NCI-H2029 treated with DMSO at 0.1 percent for 48 hours (cell line): Measurements from ENCODE around the gene ZNF385C.
"Not testable (repeated sequence)": the region's sequence is repeated elsewhere in the genome, so short reads cannot be mapped to it uniquely, and the experiment has no call there.

ENCODE experiments used
- DNase-seq: peaks from one replicate; lab custom pipeline; 2025; lab: John Stamatoyannopoulos, UW

Gene ZNF385C

GRCh38 chr17:42050393-42051012 is 47.8 kb downstream of the ZNF385C start, which contains the start of gene C17orf113:
Gene C17orf113, minus strand, starts transcription at chr17:42050601. Its CDS starts 7,225 bp downstream, at chr17:42043376.
- no peak for DNase-seq

DNA sequence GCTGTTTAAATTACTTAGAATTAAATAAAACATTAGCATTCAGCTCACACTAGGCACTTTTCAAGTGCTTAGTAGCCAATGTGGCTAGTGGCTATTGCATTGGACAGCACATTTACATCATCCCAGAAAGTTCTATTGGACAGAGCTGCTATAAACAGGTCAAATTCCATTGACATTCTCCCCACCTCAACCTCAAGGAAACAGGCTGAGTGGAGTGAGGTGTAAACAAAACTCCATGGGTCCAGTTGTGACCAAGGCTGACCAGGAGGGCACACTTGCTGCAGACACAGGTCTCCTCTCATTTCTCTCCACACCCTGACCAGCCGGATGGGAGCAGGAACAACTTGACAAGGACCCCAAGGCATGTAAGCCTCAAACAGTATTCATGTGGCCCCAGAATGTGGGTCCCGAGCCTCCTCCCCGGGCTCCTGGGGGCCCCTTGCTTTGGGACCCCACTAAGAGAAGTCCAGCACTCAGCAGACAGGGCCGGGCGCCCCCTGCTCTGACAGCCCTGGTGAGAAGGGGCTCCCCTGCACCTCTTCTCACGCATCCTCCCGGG is 48.4 kb downstream of the ZNF385C start:
- no peak for DNase-seq

DNA sequence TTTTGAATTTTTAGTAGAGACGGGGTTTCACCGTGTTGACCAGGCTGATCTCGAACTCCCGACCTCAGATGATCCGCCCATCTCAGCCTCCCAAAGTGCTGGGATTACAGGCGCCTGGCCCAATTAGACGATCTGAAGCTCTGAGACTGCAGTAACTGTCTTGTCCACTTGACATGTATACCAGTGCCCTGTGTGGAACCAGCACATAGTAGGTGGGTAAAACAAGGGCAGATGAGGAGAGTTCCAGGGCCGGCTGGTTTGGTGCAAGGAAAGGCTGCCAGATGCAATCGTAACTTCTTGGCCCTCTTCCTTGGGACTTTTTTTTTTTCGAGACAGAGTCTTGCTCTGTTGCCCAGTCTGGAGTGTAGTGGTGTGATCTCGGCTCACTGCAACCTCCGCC is 50.9 kb downstream of the ZNF385C start:
- DNase-seq: no peak

- DNase-seq: no peak
Observed at GRCh38 chr17:42045719-42046118, 52.6 kb downstream of the ZNF385C start.

- DNase-seq: no peak
Observed at GRCh38 chr17:42042598-42043319, 55.5 kb downstream of the ZNF385C start.

GRCh38 chr17:42041619-42042018 is 56.7 kb downstream of the ZNF385C start:
- DNase-seq: no peak

GRCh38 chr17:42040818-42041217 is 57.5 kb downstream of the ZNF385C start:
- no peak for DNase-seq

DNA sequence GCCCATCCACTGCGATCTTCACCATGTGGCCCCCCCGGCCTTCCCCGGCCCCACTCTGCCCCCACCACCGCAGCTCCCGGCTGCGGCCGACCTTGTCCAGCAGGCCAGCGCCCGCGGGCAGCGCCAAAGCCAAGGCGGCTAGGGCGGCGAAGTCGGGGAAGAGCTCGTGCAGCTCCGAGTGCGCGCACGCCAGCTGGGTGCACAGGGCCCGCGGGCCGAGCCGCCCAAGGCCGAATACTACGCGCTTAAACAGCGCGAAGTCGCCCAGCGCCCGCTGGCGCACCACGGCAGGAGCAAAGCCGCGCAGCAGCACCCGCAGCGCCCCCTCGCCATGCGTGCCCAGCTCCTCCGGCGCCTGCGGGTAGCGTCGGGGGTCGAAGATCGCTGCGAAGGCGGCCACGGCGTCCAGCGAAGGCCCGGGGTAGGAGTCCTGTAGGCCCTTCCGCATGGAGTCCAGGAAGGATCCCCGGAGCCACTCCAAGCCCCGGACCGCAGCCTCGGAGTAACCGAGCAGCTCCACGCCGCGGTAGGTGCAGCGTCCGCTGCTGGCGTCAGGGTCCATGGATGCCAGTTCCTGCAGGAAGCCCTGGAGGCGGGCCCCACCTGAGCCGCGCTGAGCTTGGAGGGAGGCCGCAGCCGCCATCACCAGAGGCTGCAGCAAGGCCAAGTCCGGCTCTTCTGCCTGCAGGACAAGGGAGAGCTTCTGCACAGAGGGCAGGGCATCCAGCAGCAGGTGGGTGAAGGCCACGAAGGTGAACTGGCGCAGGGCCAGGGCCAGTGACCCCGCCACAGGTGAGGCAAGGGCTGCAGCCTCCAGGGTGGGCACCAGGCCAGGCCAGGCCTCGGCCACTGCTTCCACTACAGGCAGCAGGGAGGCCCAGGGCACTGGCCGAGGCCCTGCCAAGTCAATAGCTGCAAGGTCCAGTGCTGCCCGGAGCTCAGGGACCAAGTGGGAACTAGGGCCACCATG is 58.2 kb downstream of the ZNF385C start:
- DNase-seq: no peak

DNA sequence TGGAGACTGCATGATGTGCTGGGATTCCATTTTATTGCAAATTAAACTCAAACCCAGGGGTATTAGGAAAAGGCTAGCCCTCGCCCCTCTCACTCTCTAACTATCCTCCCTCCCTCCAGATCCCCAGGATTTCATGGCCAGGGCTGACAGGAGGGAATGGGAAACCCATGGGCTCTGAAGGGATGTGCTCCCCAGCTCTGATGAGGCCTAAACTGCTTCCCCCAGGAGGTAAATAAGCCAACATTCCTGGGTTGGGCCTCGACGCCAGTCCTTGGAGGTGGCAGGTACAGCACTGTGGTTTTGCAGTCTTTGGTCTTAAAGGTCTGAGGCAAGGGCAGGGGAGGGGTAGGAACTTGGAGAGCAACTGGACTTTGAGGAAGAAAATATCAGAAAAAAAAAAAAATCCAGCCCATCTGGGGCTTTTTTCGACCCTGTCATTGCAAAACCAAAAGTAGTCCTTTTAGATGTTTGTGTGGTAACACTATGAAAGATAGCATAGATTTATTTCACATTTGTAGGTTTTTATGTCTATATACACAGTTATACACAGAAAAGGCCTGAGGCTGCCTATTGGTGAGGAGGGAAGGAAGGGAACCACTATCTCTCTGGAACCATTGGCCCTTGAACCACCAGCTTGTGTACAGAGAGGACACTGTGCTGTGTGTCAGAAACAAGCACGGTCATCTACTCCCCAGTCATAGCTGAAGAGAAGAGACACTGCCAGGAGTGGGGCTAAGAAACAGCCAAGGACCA is 59.9 kb downstream of the ZNF385C start:
- no peak for DNase-seq

DNA sequence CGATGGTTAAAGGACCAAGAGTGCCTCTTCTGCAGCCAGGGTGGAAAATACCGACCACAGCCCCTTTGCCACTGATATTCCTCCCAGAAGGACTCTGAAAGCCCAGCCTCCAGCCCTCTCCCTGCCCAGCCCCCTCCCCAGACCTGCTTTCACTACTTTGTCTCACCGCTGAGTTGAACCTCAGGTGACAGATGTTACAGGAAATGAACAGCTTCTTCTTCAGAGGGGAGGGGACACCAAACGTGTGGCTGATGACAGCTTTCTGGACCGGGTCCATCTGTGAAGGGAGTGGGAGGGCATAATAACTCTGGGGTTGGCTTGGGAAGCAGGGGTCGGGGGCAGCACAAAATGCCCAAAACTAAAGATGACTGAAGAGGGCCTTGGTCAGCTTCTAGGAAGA is 64.2 kb downstream of the ZNF385C start:
- no peak for DNase-seq

- DNase-seq: no peak
Observed at GRCh38 chr17:42031584-42031983, 66.7 kb downstream of the ZNF385C start.

DNA sequence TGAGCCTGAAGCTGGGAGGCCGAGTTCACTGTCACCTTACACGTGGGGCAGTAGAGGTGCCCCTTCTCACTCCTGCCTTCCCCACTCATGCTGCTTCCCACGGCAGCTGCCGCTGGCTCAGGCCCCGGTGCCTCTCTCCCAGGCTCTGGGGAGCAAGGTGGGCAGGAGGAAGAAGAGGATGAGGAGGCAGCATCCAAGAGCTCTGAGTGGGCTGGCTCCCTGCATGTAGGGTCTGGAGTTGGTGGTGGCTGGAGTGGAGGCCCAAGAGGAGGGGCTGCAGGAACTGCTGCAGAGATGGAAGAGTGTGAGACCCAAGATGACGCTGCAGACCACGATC is 69.5 kb downstream of the ZNF385C start:
- no peak for DNase-seq

DNA sequence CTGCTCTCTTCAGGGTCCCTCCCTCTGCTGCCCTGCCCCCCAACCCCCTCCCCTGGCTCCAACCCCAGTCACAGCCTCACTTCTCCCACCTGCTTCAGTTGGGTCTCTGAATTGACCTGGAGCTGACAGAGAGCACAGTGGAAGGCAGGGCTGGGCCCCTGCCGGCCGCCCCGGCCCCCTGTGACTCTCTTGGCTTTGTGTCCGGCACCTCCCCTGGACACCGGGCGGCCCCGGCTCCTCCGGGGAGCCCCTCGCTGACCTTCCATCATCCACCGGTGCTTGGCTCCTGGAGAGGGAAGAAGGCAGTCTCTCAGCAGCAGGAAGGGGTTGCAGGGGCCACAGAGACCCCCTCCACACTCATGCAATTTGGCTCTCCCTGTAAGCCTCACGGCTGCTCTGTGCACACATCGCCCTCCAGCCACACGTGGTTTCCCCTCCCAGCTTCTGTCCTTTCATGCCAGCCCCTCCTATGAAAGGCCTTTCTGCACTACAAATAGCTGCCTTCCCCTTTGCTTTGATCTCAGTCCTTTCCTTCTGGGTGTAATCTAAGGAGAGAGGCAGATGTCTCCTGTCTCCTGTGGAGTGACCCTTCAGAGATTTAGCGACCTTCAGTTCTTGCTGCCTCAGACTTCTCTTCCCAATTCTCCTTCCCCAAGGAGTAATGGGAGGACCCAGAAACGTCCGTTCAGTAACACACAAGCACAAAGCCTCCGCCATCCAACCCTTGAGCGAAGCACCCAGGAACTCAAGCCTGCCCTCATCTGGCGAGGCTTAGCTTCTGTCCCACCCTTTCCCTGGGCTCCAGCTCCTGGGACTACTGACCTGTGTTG is 70.1 kb downstream of the ZNF385C start:
- DNase-seq: no peak

DNA sequence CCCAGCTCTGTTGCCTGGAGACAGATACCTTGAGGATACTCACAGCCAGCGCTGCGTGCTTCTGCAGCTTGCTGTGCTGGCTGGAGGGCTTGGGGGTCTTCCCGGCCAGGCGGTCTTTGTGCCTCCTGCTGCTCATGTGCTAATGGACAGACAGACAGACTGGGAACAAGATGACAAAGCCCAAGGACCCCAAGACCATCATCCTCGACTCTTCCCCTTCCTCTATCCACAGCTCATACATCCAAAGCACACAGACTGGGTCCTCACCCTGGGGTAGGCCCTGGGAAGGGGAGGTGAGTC is 70.7 kb downstream of the ZNF385C start:
- DNase-seq: no peak

DNA sequence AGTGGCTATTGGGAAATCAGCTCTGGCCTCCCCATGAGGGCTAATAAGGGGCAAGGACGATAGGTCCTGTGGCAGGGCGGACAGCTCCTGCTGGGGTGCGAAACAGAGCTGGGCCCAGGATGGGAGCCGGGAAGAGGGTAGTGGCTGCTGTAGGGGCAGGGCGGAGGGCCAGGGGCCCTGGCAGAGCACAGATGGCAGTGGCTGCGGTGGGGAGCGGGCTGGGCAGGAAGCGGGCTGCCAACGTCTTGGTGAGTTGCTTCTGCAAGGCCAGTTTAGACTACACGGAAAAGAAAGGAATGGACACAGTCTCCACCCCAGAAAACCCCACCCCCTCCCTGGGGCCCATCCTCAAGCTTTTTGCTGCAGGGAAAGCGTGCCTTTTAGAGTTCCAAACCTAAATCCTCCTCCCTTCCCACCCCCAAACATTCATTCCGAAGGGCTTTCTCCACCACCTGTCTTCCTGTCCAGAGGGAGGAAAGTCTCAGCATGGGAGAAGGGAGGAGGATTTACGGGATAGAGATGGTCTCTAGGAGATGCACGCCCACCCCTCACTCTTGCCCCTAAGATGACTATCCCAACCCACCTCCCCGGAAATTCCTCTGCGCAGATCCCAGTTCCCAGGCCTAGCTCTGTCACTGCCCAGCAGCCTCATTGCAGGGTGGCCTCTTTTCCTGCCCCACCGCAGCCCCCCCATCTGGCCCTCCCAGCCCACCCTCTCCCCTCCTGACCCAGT is 71.2 kb downstream of the ZNF385C start:
- DNase-seq: no peak

DNA sequence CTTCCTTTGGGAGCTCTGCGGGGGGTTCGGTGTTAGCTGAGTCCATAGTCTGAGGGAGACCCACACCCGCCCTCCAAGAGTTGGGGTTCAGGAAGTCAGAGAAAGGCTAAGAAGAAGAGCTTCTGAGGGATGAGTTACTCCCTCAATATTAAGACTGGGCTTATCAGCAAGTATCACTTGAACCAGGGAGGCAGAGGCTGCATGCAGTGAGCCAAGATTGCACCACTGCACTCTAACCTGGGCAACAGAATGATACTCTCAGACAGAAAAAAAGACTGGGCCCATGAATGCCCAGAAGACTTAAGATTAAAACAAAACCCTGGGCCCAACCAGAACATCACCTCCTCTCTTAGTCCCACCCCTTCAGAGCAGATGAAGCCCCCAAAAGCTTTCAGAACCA is 72.3 kb downstream of the ZNF385C start:
- no peak for DNase-seq

DNA sequence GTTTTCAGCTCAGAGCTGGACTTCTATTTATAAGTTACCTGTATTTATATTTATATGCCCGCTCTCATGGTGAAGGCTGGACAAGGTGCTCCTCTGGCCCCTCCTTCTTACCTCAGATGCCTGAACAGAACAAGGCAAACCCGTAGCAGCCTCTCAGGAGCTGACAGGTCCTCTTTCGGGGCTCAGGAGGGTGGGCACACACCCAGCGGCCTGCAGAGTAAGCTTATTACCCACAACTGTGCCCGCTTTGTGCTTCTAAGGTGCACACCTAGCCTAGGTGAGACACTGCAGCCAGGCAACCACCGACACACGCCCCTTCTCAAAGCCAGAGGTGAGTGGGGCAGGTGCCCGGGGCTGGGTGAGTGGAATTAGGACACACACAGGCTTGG is 73.1 kb downstream of the ZNF385C start:
- no peak for DNase-seq

- no peak for DNase-seq
Observed at GRCh38 chr17:42023524-42024349, 74.5 kb downstream of the ZNF385C start.

DNA sequence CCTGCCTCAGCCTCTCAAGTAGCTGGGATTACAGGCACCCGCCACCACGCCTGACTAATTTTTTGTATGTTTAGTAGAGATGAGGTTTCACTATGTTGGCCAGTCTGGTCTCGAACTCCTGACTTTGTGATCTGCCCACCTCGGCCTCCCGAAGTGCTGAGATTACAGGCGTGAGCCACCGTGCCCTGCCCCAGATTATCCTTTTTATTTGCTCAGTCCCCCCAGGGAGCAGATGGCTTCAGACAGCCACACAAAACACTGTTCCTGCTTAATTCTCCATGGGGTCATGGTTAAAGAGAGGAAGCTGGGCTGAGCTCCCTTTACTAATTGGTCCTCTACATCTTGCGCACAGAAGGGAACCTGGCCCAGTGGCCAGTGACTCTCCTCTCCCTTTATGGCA is 77.4 kb downstream of the ZNF385C start:
- DNase-seq: not testable (repeated sequence)
